Erythroblast (primary cell): ENCODE measurements around the gene CCS.
"Not testable (repeated sequence)": the region's sequence is repeated elsewhere in the genome, so short reads cannot be mapped to it uniquely, and the experiment has no call there.

Experiments
- DNase-seq, 2 experiments: peaks; one replicate each; lab custom pipeline; 2025; lab: John Stamatoyannopoulos, UW
- GATA1 ChIP-seq: IDR thresholded peaks from 2 replicates; pipeline ENCODE4 v1.6.1; 2011; ENCODE audit warnings: low read depth, mild to moderate bottlenecking, control low read depth, low read length, moderate library complexity
- POLR2A ChIP-seq: IDR thresholded peaks from 2 replicates; pipeline ENCODE4 v1.6.1; 2011; ENCODE audit warnings: mild to moderate bottlenecking, low read length

The CCS gene

GRCh38 chr11:66567787-66568123 is 25.2 kb upstream of the CCS start:
- TF ChIP-seq POLR2A: no peak
- TF ChIP-seq GATA1: no peak
- DNase-seq: no peak

GRCh38 chr11:66568124-66568916 is 24.7 kb upstream of the CCS start, which contains the start of gene CTSF:
Gene CTSF (minus strand): TSS chr11:66568606. CDS start chr11:66568486, 120 bp downstream.
- peak; percentile 75 to 76 for DNase-seq

GRCh38 chr11:66569076-66569475 is 23.9 kb upstream of the CCS start:
- DNase-seq: no peak
- TF ChIP-seq POLR2A (no peak), GATA1 (no peak)

More at GRCh38 chr11:66568124-66568916, 24.7 kb upstream of the CCS start, which contains the start of gene CTSF:
- no peak for TF ChIP-seq GATA1
- no peak for TF ChIP-seq POLR2A

GRCh38 chr11:66570079-66570849 is 22.7 kb upstream of the CCS start:
- no peak for DNase-seq
- no peak for TF ChIP-seq GATA1
- no peak for TF ChIP-seq POLR2A

- DNase-seq: no peak
- no peak for TF ChIP-seq POLR2A
- no peak for TF ChIP-seq GATA1
Observed at GRCh38 chr11:66570850-66571180, 22.2 kb upstream of the CCS start.

GRCh38 chr11:66579017-66579606 is 13.9 kb upstream of the CCS start:
- DNase-seq: peak; percentile 63 to 84
- no peak for TF ChIP-seq GATA1
- no peak for TF ChIP-seq POLR2A

- no peak for TF ChIP-seq GATA1
- no peak for TF ChIP-seq POLR2A
- DNase-seq: no peak
Observed at GRCh38 chr11:66580803-66581202, 12.2 kb upstream of the CCS start.

- no peak for DNase-seq
- TF ChIP-seq GATA1 (no peak), POLR2A (no peak)
Observed at GRCh38 chr11:66581261-66581660, 11.7 kb upstream of the CCS start.

GRCh38 chr11:66582565-66583147 is 10.3 kb upstream of the CCS start:
- DNase-seq: not testable (repeated sequence)

GRCh38 chr11:66585447-66585846 is 7.5 kb upstream of the CCS start:
- not testable (repeated sequence) for DNase-seq

- DNase-seq: no peak
- TF ChIP-seq GATA1 (no peak), POLR2A (no peak)
Observed at GRCh38 chr11:66586136-66586535, 6.8 kb upstream of the CCS start.

- not testable (repeated sequence) for DNase-seq
Observed at GRCh38 chr11:66589315-66589714, 3.7 kb upstream of the CCS start.

- DNase-seq: no peak
- TF ChIP-seq GATA1: no peak
- TF ChIP-seq POLR2A: no peak
Observed at GRCh38 chr11:66589996-66590675, 2.8 kb upstream of the CCS start.
